ENCODE results near the gene STOML1. TPM values are rescaled to one million over a fixed set of nuclear protein-coding genes. Genes with fewer than 3 reads are reported as not detected.

STOML1 gene
- total and polyA plus RNA-seq, 10 of the 15 experiments (the other 5 are each of a cell fraction or from before 2014, with no cell fraction given), result 0.14 to 13.6 (median 8.3) TPM

GRCh38 chr15:74039656-74040010 lies 47.5 kb upstream of the STOML1 start:
- no peaks in the 10 kb centered on the region for H3K4me1 ChIP-seq (ENCODE audit: control insufficient read depth, insufficient read depth, low read length)
- 87% methylated on average over 5 of the region's 5 CpGs for WGBS (ENCODE audit: insufficient coverage, insufficient replicate concordance, low lambda C conversion rate, missing lambda C conversion rate)
- intact Hi-C loops (cut with micrococcal nuclease; ENCODE audit: unreplicated experiment), result no loop called here
- no peaks in the 10 kb centered on the region for H3K27me3 ChIP-seq (replicated peaks in 1 of 2; ENCODE audit: control insufficient read depth in 2 of 2, insufficient read depth in 2 of 2, low read length in 1 of 2)
- no peak overlapping the region for H3K4me3 ChIP-seq
- no peak overlapping the region for H2AFZ ChIP-seq (ENCODE audit: control insufficient read depth, low read depth, low read length)
- ChIA-PET POLR2A (interaction anchor here (1.1 kb wide), 1 partner anchor 342 kb away, joined by 3 read pairs; no protein-coding TSS in a partner anchor), RAD21 (ENCODE audit: unreplicated experiment) (interaction anchor here (5.5 kb wide), 1 partner anchor 67 kb away, joined by 28 read pairs; no protein-coding TSS in a partner anchor), SMC1A (ENCODE audit: uncharacterized antibody, unreplicated experiment) (no interaction called here), CTCF (interaction anchor here (2.3 to 5.1 kb wide), 3 partner anchors 9 to 69 kb away, joined by 10 to 30 read pairs (median 12); no protein-coding TSS in a partner anchor)
- H3K9me3 ChIP-seq (replicated peaks; ENCODE audit: control insufficient read depth, insufficient read depth, low read length), result no peaks in the 10 kb centered on the region
- no peak for ATAC-seq
- no peak for DNase-seq (ENCODE audit: low read depth, low spot score)
- H3K27ac ChIP-seq (ENCODE audit: control insufficient read depth, insufficient read depth), result no peak overlapping the region
- TF ChIP-seq CBX3 (IDR thresholded peaks at IDR 0.05; ENCODE audit: borderline replicate concordance, low read depth), result no peak
- no peak for TF ChIP-seq BCLAF1 (IDR thresholded peaks at IDR 0.05)
- no peak for TF ChIP-seq NFYA (IDR thresholded peaks at IDR 0.05; ENCODE audit: borderline replicate concordance, low read depth, low read length)
- no peak for TF ChIP-seq SMARCA5 (IDR thresholded peaks at IDR 0.05)
- no peak for TF ChIP-seq KLF5 (IDR thresholded peaks at IDR 0.05; ENCODE audit: partially characterized antibody)
- no peak for TF ChIP-seq NRF1 (conservative IDR thresholded peaks at IDR 0.05; ENCODE audit: low read depth, low read length)
- TF ChIP-seq STAT3 (IDR thresholded peaks at IDR 0.05; ENCODE audit: low read depth, low read length), result no peak
- no peak for TF ChIP-seq EP300 (IDR thresholded peaks at IDR 0.05; ENCODE audit: borderline replicate concordance in 1 of 2, control insufficient read depth in 1 of 2, low read depth in 2 of 2, low read length in 2 of 2)
- TF ChIP-seq EGR1 (IDR thresholded peaks at IDR 0.05; ENCODE audit: borderline replicate concordance in 1 of 2, low read depth in 2 of 2, low read length in 2 of 2), result no peak
- TF ChIP-seq USF2 (IDR thresholded peaks at IDR 0.05; ENCODE audit: borderline replicate concordance, low read depth, low read length), result no peak
- no peak overlapping the region for H3K9ac ChIP-seq (ENCODE audit: control insufficient read depth, insufficient read depth, low read length)
- no TSS peak for BruUV-seq (replicated peaks)
- H4K20me1 ChIP-seq (ENCODE audit: control insufficient read depth, insufficient read depth), result no peaks in the 10 kb centered on the region
- peaks cover 12 to 17% of the 10 kb centered on the region in 2 experiments for H3K36me3 ChIP-seq (ENCODE audit: control insufficient read depth in 2 of 2, insufficient read depth in 2 of 2, low read length in 1 of 2)
- H3K79me2 ChIP-seq (ENCODE audit: control insufficient read depth, insufficient read depth, low read length), result no peaks in the 10 kb centered on the region
- no peak overlapping the region for H3K4me2 ChIP-seq (ENCODE audit: control insufficient read depth, insufficient read depth)
- in situ Hi-C loops (cut with MboI), result no loop called here
- FAIRE-seq, result no peak
